ENCODE data around the gene PFKFB4. TPM values are rescaled to one million over a fixed set of nuclear protein-coding genes. Genes with fewer than 3 reads are reported as not detected.

PFKFB4 gene
- total RNA-seq, 1 donor from 2014 or later, result 18.2 TPM

DNA sequence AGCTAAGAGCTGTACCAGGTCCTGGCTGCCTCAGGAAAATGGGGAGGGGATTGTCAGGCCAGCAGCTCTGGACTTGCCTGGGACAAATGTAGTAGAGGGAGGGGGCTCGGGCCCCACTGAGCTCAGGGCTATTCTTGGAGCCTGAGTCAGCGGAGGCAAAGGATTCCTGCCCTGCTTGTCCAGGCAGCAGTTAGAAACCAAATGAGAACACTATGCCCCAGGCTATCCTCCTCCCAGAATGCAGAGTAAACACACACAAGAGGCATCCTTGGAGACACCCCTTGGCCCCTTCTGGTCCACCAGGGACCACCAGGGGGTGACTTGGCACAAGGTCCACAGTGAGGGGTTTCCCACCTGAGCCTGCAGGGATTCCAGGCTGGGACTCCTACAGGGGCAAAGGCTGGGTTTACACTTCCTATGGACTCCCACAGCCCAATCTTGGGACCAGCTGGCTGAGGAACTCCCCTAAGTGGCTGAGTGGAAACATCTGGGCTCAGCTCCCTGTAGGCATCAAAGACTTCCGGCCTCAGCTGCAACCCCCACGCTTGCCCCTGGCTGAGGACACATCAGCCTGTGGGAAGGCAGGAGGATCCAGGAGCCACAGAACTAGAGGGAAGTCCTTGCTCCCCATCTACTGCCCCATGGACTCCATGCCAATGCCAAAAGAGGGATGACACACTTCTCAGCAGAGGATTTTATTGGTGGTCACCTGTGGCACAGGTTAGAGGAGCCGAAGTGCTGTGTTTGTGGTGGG lies 41.9 kb upstream of the PFKFB4 start:
- peak; percentile 98 for DNase-seq (ENCODE audit: low read depth)
- Histone ChIP-seq H3K4me3 (ENCODE audit: low read depth, low read length) (no peak overlapping the region), H3K27me3 (ENCODE audit: control insufficient read depth, insufficient read depth, low read length) (no peaks in the 10 kb centered on the region), H3K36me3 (ENCODE audit: control insufficient read depth, insufficient read depth, low read length) (peaks cover 33% of the 10 kb centered on the region)
- TF ChIP-seq, protein P1, sequence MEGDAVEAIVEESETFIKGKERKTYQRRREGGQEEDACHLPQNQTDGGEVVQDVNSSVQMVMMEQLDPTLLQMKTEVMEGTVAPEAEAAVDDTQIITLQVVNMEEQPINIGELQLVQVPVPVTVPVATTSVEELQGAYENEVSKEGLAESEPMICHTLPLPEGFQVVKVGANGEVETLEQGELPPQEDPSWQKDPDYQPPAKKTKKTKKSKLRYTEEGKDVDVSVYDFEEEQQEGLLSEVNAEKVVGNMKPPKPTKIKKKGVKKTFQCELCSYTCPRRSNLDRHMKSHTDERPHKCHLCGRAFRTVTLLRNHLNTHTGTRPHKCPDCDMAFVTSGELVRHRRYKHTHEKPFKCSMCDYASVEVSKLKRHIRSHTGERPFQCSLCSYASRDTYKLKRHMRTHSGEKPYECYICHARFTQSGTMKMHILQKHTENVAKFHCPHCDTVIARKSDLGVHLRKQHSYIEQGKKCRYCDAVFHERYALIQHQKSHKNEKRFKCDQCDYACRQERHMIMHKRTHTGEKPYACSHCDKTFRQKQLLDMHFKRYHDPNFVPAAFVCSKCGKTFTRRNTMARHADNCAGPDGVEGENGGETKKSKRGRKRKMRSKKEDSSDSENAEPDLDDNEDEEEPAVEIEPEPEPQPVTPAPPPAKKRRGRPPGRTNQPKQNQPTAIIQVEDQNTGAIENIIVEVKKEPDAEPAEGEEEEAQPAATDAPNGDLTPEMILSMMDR (IDR thresholded peaks at IDR 0.05; ENCODE audit: insufficient read depth, low read length, severe bottlenecking), result no peak
- FAIRE-seq, result peak; percentile 94

DNA sequence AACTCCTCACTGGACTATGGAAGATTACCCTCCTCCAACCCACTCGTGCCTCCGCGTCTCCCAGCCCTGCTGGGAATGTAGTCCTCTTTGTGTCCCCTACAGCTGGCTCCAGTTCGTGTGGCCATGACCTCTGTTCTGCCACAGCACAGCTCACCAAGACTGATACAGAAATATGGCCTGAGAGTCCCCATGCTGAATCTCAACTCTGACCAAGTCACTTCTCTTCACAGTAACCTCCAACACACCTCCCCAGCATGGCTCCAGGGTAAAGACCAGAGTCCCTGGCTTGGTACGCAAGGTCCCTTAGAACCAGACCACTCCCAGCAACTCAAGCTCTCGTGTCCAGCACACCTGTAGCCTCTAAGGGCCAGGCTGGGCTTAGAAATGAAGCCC lies 40.8 kb upstream of the PFKFB4 start:
- FAIRE-seq, result no peak
- no peak overlapping the region for H3K4me3 ChIP-seq (ENCODE audit: low read depth, low read length)
- no peak for DNase-seq (ENCODE audit: low read depth)
- TF ChIP-seq, protein P1 (IDR thresholded peaks at IDR 0.05; ENCODE audit: insufficient read depth, low read length, severe bottlenecking), result no peak
- no peaks in the 10 kb centered on the region for H3K27me3 ChIP-seq (ENCODE audit: control insufficient read depth, insufficient read depth, low read length)
- peaks cover 31% of the 10 kb centered on the region for H3K36me3 ChIP-seq (ENCODE audit: control insufficient read depth, insufficient read depth, low read length)

DNA sequence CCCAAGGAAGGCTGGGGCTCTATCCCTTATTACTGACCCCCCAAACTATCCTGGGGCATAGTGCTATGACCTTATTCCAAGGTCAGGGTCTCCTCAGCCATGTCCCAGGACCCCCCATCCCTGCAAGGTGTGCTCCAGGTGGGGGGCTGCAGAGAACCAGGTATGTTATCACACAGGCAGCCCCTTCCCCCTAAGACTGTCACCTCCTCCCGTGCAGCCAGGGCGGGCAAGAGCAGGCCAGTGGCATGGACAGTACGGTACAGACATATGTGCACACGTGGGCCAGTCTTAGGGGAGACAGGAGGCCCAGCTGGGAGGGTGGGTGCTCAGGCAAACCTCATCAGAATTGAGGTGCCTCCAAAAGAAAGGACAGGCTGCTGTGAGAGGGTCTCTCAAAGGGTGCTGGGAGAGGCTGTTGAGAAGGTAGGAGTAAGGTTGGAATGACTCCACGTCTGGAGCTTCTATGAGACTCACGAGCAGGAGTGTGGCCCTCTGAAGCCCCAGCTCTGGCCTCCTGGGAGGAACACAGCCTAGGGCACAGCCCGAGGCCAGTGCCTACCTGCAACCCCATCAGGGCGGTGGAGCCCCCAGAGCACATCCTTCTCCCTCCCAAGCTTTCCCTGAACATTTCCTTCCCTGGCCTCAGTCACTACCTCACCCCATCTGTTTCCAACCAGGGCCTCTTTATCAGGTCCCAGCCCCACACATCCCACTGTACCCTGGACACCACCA lies 40.2 kb upstream of the PFKFB4 start:
- DNase-seq (ENCODE audit: low read depth) (no peak), FAIRE-seq (no peak)
- TF ChIP-seq, protein P1 (IDR thresholded peaks at IDR 0.05; ENCODE audit: insufficient read depth, low read length, severe bottlenecking), result no peak
- H3K36me3 ChIP-seq (ENCODE audit: control insufficient read depth, insufficient read depth, low read length), result peaks cover 37% of the 10 kb centered on the region
- no peaks in the 10 kb centered on the region for H3K27me3 ChIP-seq (ENCODE audit: control insufficient read depth, insufficient read depth, low read length)
- no peak overlapping the region for H3K4me3 ChIP-seq (ENCODE audit: low read depth, low read length)

DNA sequence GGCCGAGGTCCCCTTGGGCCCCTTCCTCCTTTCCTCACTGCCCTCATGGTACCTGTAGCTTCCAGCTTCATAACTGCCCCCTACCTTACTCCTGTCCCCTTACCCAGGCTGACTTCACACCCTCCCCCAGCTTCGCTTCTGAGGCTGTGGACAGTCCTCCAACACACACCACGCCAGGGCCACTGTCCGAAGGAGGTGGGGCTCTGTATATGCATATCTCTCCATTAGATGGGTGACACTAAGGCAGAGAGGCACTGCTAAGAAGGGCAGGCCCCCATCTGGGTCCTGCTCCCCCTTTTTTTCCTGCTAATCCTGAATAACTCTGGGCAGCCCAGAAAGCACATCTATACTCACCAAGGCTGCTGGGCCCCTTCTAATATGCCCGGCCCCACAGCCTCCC lies 39.6 kb upstream of the PFKFB4 start:
- DNase-seq (ENCODE audit: low read depth) (no peak), FAIRE-seq (no peak)
- Histone ChIP-seq H3K27me3 (ENCODE audit: control insufficient read depth, insufficient read depth, low read length) (no peaks in the 10 kb centered on the region), H3K36me3 (ENCODE audit: control insufficient read depth, insufficient read depth, low read length) (peaks cover 37% of the 10 kb centered on the region), H3K4me3 (ENCODE audit: low read depth, low read length) (no peak overlapping the region)
- TF ChIP-seq, protein P1 (IDR thresholded peaks at IDR 0.05; ENCODE audit: insufficient read depth, low read length, severe bottlenecking), result no peak

DNA sequence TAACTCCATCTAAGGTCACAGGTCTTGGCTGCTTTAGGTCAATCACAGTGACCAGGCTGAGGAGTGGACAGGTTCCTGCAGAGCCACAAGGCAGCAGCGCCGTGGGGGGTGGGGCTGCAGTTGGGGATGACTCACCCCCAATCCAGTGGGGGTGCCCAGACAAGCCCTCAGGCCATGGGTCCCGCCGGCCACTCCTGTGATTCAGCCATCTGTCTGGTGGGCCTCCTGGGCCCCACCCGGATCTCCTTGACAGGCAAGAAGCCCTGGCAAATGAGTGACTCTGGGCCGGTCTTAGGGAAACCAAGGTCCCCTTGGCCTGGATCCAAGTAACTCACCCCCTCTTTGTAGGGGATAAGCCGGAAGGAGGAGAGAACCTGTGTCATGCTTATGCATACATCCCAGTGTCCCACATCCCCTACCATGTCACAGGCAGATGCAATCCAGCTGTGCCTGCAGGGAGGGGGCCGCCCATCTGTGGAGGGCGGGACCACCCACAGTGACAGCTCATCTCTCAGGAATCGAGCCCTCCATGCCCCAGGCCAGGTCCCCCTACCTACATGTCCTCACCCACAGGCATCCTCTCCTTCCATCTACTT lies 39.0 kb upstream of the PFKFB4 start:
- TF ChIP-seq, protein P1 (IDR thresholded peaks at IDR 0.05; ENCODE audit: insufficient read depth, low read length, severe bottlenecking), result no peak
- FAIRE-seq, result peak; percentile 84
- Histone ChIP-seq H3K4me3 (ENCODE audit: low read depth, low read length) (peak overlapping the region; percentile 50), H3K36me3 (ENCODE audit: control insufficient read depth, insufficient read depth, low read length) (peaks cover 37% of the 10 kb centered on the region), H3K27me3 (ENCODE audit: control insufficient read depth, insufficient read depth, low read length) (no peaks in the 10 kb centered on the region)
- DNase-seq (ENCODE audit: low read depth), result peak; percentile 95
